Endodermal cell (in vitro differentiated cells): Measurements from ENCODE around the gene MOCS3. TPM values are rescaled to one million over a fixed set of nuclear protein-coding genes. Genes with fewer than 3 reads are reported as not detected.

Source experiments
- DNase-seq: peaks from one replicate; pipeline ENCODE4 v3.0.0-alpha.2; 2017
- H3K27ac ChIP-seq: 2 replicates; pipeline ENCODE4 v1.5.1; 2013; ENCODE audit warnings: mild to moderate bottlenecking, low read depth, low read length, moderate library complexity
- H3K27me3 ChIP-seq: 2 replicates; pipeline ENCODE4 v1.6.1; 2013; ENCODE audit warnings: mild to moderate bottlenecking, low read length, moderate library complexity; ENCODE audit not compliant: insufficient read depth, control insufficient read depth, poor library complexity, severe bottlenecking
- H3K36me3 ChIP-seq: 2 replicates; pipeline ENCODE4 v1.7.0; 2013; ENCODE audit warnings: mild to moderate bottlenecking, low read length, moderate library complexity; ENCODE audit not compliant: control insufficient read depth, insufficient read depth
- H3K4me1 ChIP-seq: one replicate; pipeline ENCODE4 v1.7.0; 2013; ENCODE audit warnings: low read length; ENCODE audit not compliant: control insufficient read depth, insufficient read depth
- H3K4me3 ChIP-seq: 2 replicates; pipeline ENCODE4 v1.5.1; 2013; ENCODE audit warnings: mild to moderate bottlenecking, low read length, moderate library complexity
- H3K9ac ChIP-seq: 2 replicates; pipeline ENCODE4 v1.6.1; 2013; ENCODE audit warnings: mild to moderate bottlenecking, low read length, moderate library complexity; ENCODE audit not compliant: poor library complexity, severe bottlenecking; ENCODE audit errors: extremely low read depth
- H3K9me3 ChIP-seq: 2 replicates; pipeline ENCODE4 v1.6.1; 2013; ENCODE audit warnings: mild to moderate bottlenecking, low read length, moderate library complexity; ENCODE audit not compliant: control insufficient read depth
- H3K27ac Mint-ChIP-seq: 2 replicates; pipeline ENCODE4 v1.8.0; 2020; ENCODE audit warnings: mixed read lengths
- H3K27me3 Mint-ChIP-seq: 2 replicates; pipeline ENCODE4 v1.8.0; 2021; ENCODE audit warnings: mild to moderate bottlenecking, mixed read lengths; ENCODE audit not compliant: insufficient read depth
- H3K36me3 Mint-ChIP-seq: 2 replicates; pipeline ENCODE4 v1.8.0; 2020; ENCODE audit warnings: low read depth, mixed read lengths
- H3K4me1 Mint-ChIP-seq: 2 replicates; pipeline ENCODE4 v1.8.0; 2020; ENCODE audit warnings: mixed read lengths
- H3K4me3 Mint-ChIP-seq: 2 replicates; pipeline ENCODE4 v1.8.0; 2020; ENCODE audit warnings: mild to moderate bottlenecking, moderate library complexity, mixed read lengths
- H3K9me3 Mint-ChIP-seq: 2 replicates; pipeline ENCODE4 v1.8.0; 2020; ENCODE audit warnings: mild to moderate bottlenecking, mixed read lengths
- CTCF ChIP-seq: fragments of 200-600 bp; sonication (generic); conservative IDR thresholded peaks from 2 replicates; pipeline ENCODE4 v1.5.0; 2021; ENCODE audit warnings: antibody characterized with exemption, mild to moderate bottlenecking
- WGBS, 2 experiments: methylation state at CpG; one replicate each; pipeline versions ENCODE4 v1.1.5 to v1.1.7; 2013; ENCODE audit warnings: missing lambda C conversion rate in 2 of 2, mixed read lengths in 1 of 2; ENCODE audit not compliant: insufficient coverage in 1 of 2, insufficient read length in 1 of 2; 5-methylcytosine and 5-hydroxymethylcytosine counted together
- total RNA-seq, 2 donors: library from RNA; stranded (reverse); fragmentation: NEBNext Ultra II Directional in 1 of 2; extraction: Animal tissue kit (Norgen Biotek cat#: 25700) in 1 of 2; gene quantifications; 2 replicates in 1 of 2; 3 replicates in 1 of 2; pipeline ENCODE4 v1.2.1, GENCODE V29; 2021

The MOCS3 gene
- total RNA-seq, 2 donors from 2014 or later = 4.7 to 5.5 TPM

DNA sequence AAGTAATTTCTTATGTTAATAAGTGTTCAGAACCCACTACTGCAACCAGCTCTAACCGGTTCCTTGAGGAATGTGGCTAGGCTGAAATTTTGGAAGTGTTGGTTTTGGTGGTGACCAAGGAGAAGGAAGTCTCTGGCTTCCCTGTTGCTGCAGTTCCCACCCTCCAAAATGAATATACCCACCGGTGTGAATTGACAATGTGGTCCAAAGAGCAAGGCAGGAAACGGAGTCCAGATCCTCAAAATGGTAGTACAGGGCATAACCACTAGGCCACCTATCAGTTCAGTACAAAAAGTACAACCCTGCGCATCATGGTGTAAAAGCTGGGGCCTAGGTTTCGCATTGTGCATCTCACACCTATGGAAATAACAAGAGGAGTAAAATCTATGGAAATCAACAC, 30.1 kb upstream of the MOCS3 start:
- Mint-ChIP-seq H3K27ac (peak overlapping the region; percentile 95), H3K4me1 (peaks cover 39% of the 10 kb centered on the region)

DNA sequence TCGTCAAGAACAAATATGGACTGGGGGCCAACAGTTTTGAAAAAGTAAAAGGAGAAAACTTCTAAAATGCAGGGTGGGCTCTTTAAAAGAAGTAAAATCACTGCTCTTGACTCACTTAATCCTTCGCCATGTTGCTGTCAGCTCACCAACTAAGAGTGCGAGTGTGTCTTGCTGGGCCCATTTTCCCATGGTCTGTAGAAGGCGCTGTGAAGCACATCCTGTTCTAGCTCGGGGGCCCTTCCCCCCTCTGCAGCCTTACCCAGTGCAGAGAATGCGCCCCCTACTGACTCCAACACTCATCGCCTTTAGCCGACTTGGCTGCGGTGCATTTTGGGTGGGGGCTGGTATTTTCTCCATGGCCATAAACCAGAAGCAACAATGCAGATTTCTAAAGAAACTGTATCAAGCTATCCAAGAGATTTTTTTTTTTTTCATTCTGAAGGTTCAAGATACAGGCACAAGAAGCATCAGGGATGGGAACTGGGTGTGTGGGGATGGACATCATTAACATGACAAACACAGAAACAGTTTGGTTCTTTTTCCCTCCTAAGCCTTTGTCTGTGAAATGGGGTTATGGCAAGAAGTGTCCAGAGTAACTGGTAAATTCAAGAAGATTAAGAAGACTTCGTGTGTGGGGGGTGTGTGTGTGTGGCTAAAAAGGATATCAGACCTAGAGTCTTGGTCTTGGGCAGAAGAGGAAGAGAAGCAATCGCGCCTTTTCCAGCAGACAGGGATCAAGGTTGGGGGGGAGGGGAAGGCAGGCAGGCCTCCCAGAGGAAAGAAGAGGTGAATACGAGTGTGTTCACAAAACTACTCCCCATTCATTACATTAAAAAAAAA, 29.1 kb upstream of the MOCS3 start:
- TF ChIP-seq CTCF = peak; percentile 98
- DNase-seq = peak; percentile 98
- Mint-ChIP-seq H3K4me1 (peaks cover 35% of the 10 kb centered on the region), H3K27ac (peak overlapping the region; percentile 95), H3K4me3 (peak overlapping the region; percentile 93), H3K9me3 (no peaks in the 10 kb centered on the region), H3K36me3 (peaks cover 56% of the 10 kb centered on the region), H3K27me3 (no peaks in the 10 kb centered on the region)
- Histone ChIP-seq H3K9me3 (no peaks in the 10 kb centered on the region), H3K9ac (peak overlapping the region; percentile 86), H3K36me3 (peaks cover 73% of the 10 kb centered on the region), H3K27ac (peak overlapping the region; percentile 62), H3K27me3 (no peaks in the 10 kb centered on the region), H3K4me3 (peak overlapping the region; percentile 89), H3K4me1 (peaks cover 7% of the 10 kb centered on the region)
- WGBS, 2 experiments = 8 to 37% methylated on average over 4 to 12 of the region's 13 CpGs

More for the DNA sequence above, 30.1 kb upstream of the MOCS3 start:
- peaks cover 59% of the 10 kb centered on the region for H3K36me3 Mint-ChIP-seq
- H3K4me3 Mint-ChIP-seq = peak overlapping the region; percentile 93
- no peaks in the 10 kb centered on the region for H3K27me3 Mint-ChIP-seq
- 76% methylated on average over 3 to 5 of the region's 5 CpGs for WGBS, 2 experiments
- H3K9ac ChIP-seq = peak overlapping the region; percentile 28
- no peak for DNase-seq
- peaks cover 73% of the 10 kb centered on the region for H3K36me3 ChIP-seq
- H3K9me3 ChIP-seq = no peaks in the 10 kb centered on the region
- peaks cover 7% of the 10 kb centered on the region for H3K4me1 ChIP-seq
- no peaks in the 10 kb centered on the region for H3K27me3 ChIP-seq
- no peaks in the 10 kb centered on the region for H3K9me3 Mint-ChIP-seq
- no peak overlapping the region for H3K27ac ChIP-seq
- peak overlapping the region; percentile 89 for H3K4me3 ChIP-seq
- peak; percentile 53 for TF ChIP-seq CTCF

GRCh38 chr20:50930139-50930975, 28.3 kb upstream of the MOCS3 start:
- H3K27me3 ChIP-seq = no peaks in the 10 kb centered on the region
- Mint-ChIP-seq H3K27me3 (no peaks in the 10 kb centered on the region), H3K9me3 (no peaks in the 10 kb centered on the region), H3K36me3 (peaks cover 57% of the 10 kb centered on the region), H3K4me1 (peaks cover 32% of the 10 kb centered on the region), H3K4me3 (peak overlapping the region; percentile 93), H3K27ac (peak overlapping the region; percentile 96)
- H3K4me1 ChIP-seq = peaks cover 7% of the 10 kb centered on the region
- peak overlapping the region; percentile 84 for H3K27ac ChIP-seq
- H3K36me3 ChIP-seq = peaks cover 73% of the 10 kb centered on the region
- peak overlapping the region; percentile 86 for H3K9ac ChIP-seq
- H3K9me3 ChIP-seq = no peaks in the 10 kb centered on the region
- peak overlapping the region; percentile 89 for H3K4me3 ChIP-seq
- no peak for TF ChIP-seq CTCF
- peak; percentile 72 for DNase-seq
- 0 to 1% methylated on average over 12 to 77 of the region's 79 CpGs for WGBS, 2 experiments
